GM23338 (cell line): ENCODE data around the gene PCNX1.

ENCODE experiments used
- CREB1 ChIP-seq: fragments of 250-450 bp; sonication (Bioruptor Pico); IDR thresholded peaks from 2 replicates; pipeline ENCODE4 v1.5.0; 2020; ENCODE audit warnings: low read depth, mild to moderate bottlenecking, moderate library complexity
- JUNB ChIP-seq: IDR thresholded peaks from one replicate; pipeline ENCODE4 v1.6.1; 2016; ENCODE audit warnings: antibody characterized with exemption; ENCODE audit not compliant: unreplicated experiment
- POLR2AphosphoS5 ChIP-seq: IDR thresholded peaks from 2 replicates; pipeline ENCODE4 v1.6.1; 2016; ENCODE audit warnings: antibody characterized with exemption, low read depth
- TF ChIP-seq, protein P1 (sequence below), 2 experiments: fragments of 200-600 bp in 1 of 2; sonication (generic) in 1 of 2; conservative IDR thresholded peaks; 2 replicates each; pipeline versions ENCODE4 v1.5.1 to v1.6.1; 2016 to 2017; ENCODE audit warnings: antibody characterized with exemption in 2 of 2, low read depth in 2 of 2, mild to moderate bottlenecking in 2 of 2, moderate library complexity in 1 of 2

DNA sequence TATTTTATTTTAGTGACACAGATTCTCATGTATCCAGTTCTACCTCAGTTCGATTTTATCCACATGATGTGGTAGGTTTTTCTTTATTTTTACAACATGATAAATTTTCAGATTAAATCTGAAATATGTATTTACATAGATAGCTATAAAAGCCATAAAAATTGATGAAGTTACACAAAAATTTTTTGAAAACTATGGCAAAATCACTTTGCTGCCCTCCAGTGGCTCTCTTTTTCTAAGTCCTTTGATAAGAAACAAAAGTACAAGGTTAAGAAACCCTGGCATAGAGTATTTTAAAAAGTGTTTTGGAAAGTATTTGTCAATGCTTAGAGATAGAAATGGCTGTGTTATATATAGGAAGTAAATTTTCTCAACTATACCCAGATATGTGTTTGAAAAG is 104.2 kb downstream of the PCNX1 start:
- no peak for TF ChIP-seq POLR2AphosphoS5
- TF ChIP-seq, protein P1, sequence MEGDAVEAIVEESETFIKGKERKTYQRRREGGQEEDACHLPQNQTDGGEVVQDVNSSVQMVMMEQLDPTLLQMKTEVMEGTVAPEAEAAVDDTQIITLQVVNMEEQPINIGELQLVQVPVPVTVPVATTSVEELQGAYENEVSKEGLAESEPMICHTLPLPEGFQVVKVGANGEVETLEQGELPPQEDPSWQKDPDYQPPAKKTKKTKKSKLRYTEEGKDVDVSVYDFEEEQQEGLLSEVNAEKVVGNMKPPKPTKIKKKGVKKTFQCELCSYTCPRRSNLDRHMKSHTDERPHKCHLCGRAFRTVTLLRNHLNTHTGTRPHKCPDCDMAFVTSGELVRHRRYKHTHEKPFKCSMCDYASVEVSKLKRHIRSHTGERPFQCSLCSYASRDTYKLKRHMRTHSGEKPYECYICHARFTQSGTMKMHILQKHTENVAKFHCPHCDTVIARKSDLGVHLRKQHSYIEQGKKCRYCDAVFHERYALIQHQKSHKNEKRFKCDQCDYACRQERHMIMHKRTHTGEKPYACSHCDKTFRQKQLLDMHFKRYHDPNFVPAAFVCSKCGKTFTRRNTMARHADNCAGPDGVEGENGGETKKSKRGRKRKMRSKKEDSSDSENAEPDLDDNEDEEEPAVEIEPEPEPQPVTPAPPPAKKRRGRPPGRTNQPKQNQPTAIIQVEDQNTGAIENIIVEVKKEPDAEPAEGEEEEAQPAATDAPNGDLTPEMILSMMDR (conservative IDR thresholded peaks at IDR 0.05; ENCODE audit: low read depth in 2 of 2), result peak in 1 of 2 experiments; percentile 39; a peak in 2 of 4 replicates
- no peak for TF ChIP-seq CREB1 (CRISPR knock-in tag)
- no peak for TF ChIP-seq JUNB
